HG03097 (cell line): ENCODE measurements around the gene TMEM250.

Experiments used
- ATAC-seq: cut with Tn5 transposase; IDR thresholded peaks from one replicate; pipeline ENCODE4 v1.9.1; 2021; ENCODE audit not compliant: unreplicated experiment, low FRiP score

The TMEM250 gene

GRCh38 chr9:136085815-136086212, 32.9 kb downstream of the TMEM250 start:
- no peak for ATAC-seq

DNA sequence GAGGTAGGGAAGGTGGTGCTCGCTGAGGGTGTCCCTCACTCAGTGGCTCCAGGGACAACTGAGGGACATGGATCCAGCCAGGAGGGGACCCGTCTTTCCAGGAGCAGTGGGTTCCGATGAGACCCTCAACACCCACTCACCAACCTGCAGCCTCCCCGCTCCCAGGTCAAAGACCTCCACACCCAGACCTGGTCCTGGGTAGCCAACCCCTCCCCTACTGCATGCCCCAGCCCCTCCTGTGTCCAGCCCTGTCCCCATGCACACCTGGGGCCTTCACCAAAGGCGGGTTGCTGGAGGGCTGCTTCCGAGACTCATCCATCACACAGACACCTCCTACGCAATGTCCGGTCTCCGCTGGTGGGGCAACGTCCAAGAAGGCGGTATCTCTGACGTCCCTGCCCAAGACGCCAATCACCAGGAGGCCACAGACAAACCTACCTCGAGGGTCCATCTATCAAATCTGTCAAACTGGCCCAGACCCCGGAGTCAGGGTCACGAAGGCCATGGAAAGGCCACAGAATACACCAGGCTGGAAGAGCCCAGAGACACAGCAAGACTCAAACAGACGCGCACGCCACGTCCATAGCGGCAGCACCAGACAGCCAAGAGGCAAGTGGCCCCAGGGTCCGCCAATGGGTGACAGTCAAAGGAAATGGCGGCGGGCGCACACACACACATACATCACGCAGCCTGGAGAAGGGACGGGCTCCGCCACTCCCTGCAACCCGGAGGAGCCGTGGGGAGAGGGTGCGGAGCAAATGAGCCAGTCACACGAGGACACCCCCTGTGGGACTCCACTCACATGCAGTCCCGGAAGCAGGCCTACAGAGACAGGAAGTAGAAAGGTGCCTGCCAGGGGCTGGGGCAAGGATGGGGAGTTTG, 34.4 kb downstream of the TMEM250 start:
- ATAC-seq: no peak

GRCh38 chr9:136083558-136084062, 35.1 kb downstream of the TMEM250 start:
- no peak for ATAC-seq

GRCh38 chr9:136082496-136083361, 35.9 kb downstream of the TMEM250 start:
- no peak for ATAC-seq

DNA sequence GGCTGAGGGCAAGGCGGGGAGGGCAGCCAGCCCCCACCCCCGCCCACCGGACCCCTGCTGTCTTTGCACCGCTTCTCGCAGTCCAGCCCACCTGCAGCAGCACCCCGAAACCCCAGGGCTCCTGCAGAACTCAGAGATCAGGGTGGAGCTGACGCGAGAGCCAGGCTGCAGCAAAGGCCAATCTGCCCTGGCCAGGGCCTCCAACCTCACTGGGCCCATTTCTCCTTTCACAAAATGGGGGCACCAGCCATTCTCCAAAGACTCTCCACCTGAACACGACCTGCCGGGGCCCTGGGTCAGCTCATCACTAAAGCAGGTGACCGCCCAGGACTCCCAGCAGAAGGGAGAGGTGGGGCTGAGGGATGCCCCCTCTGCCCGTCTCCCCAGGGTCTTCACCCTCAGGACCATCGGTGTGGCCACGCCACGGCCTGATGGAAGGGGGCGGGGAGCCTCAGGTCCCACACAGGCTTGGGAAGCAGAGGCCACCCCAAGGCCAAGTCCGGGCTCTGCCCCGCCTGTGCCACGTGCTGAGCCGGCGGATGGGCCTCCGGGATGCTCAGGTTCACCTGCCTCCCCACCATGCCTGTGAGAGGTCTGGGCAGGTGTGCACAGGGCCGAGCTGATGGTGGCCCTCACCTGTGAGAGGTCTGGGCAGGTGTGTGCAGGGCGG, 36.7 kb downstream of the TMEM250 start:
- no peak for ATAC-seq

GRCh38 chr9:136081113-136081825, 37.4 kb downstream of the TMEM250 start:
- ATAC-seq: no peak

DNA sequence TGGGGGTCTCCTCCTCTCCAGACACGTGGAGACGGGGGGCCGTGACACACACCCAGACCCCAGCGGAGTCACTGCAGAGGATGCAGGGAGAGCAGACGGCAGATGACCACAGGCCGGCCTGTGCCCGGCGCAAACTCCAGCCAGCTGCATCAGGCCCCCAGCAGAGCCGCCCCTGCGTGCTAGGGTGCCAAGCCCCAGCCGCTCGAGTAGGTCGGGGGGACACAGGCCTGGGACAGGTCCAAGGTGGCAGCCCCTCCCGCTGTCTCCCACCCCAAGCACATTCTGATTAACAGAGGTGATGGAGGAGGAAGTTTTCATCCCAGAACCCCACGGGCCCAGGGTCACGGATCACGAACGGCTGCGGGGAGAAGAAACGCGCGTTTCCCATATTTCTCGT, 38.0 kb downstream of the TMEM250 start:
- no peak for ATAC-seq

GRCh38 chr9:136079916-136080246, 38.8 kb downstream of the TMEM250 start:
- ATAC-seq: no peak

- no peak for ATAC-seq
Measured at GRCh38 chr9:136079211-136079915, 39.3 kb downstream of the TMEM250 start.

- no peak for ATAC-seq
Measured at GRCh38 chr9:136078498-136079011, 40.1 kb downstream of the TMEM250 start.

DNA sequence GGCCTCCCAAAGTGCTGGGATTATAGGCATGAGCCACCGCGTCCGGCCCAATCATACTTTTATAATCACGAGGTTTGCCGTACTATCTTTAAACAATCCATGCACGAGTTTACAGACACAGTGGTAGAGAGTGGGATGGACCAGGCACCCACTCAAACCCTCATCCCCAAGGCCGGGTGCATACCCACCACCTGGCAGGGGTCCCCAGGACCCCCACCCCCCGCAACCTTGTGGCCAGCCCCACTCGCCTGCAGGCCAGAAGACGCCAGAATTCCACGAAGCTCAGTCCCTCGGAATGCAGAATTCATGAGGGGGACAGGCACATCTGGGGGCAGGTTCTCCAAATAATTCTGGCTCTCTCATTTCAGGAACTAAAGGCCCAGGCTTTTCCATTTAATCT, 40.7 kb downstream of the TMEM250 start:
- no peak for ATAC-seq

- ATAC-seq: no peak
Measured at GRCh38 chr9:136077491-136077890, 41.2 kb downstream of the TMEM250 start.

DNA sequence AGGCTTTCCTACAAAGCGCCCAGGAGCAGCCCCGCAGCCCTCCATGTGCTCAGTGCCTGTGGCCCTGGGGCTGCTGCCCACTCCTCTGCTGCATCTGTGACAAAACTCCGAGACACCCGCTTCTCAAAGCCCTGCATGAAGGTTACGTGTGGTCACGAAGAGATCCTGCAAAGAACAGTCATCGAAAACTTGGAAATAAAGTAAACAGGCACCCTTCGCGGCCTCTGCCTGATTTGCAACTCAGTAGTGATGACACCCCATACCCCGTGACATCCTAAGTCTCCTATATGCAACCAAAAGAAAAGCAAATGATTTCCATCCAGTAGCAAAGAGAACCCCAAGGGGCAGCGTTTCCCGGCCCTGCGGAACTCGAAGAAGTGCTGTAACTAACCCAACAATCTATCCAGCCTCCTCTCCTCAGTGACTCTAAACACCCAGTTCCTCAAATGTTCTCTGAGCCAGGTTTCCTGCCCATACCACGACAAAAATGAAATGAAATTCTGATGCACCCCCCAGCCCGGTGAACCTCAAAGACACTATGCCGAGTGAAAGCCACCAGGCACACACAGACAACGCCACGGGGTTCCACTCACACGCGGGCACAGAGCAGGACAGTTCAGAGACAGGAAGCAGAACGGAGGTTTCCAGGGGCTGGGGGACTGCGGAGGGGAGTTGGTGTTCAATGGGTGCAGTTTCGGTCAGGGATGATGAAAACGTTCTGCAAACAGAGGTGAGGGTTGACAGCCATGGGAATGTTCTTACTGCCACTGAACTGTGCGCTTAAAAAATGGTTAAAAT, 42.6 kb downstream of the TMEM250 start:
- ATAC-seq: no peak

DNA sequence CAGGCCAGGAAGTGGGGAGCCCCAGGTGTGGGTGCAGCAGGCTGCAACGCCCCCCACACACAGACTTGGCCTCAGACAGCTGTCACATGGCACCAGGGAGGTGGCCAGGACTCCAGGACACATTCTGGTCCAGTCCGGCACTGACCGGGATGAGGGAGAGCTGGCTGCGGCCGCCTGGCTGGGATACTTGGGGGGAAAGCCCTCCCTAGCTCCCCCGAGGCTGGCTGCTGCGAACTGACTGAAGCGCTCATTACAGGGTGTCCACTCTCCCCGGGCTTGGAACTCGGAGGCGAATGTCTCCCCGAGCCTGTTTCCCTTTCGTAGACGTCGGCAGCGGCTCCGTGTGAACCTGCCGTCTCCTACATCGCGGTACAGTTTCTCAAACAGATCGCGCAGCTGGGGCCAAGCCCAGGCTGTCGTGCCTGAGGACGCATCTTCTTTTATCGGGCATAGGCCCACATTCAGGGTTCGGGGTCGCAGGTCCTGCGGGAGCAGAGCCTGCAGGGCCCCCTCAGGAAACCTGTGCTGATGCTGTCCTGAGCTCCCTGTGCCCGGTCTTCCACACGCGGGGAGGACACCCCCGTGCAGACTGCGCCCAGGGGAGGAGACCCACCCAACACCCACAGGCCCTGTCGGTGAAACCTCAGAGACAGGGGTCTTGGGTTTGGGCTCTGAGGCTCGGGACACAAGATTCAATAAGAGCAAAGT, 43.4 kb downstream of the TMEM250 start:
- no peak for ATAC-seq

DNA sequence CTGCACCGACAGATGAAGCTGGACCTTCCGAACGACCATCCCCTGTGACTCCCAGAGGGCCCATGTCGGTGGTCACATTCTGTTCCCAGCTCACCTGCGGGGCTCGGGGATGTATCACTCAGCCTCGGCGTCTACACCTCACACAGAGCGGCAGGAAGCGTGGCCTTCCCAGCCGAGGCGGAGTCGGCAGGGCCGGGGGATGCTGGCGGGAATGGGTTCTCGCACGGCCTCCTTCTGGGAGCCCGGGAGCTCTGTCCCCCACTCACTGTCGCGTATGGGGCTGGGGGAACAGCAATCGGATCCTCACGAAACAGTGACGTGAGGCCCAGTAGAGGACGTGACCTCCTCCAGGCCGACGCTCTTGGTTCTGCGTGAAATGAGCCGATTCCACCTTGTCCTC, 44.0 kb downstream of the TMEM250 start:
- ATAC-seq: no peak
